H1 (cell line): ENCODE measurements around the gene TSHZ2. TPM values are rescaled to one million over a fixed set of nuclear protein-coding genes. Genes with fewer than 3 reads are reported as not detected.

ENCODE experiments used
- BCL11A ChIP-seq, 2 experiments: IDR thresholded peaks; one replicate each; pipeline ENCODE4 v1.6.1; 2011; ENCODE audit warnings: low read depth in 2 of 2, low read length in 2 of 2, mild to moderate bottlenecking in 2 of 2
- RNF2 ChIP-seq: fragments of 200-900, 300-1000 bp; sonication (generic); IDR thresholded peaks from 2 replicates; pipeline ENCODE4 v1.7.1; 2016; ENCODE audit warnings: borderline replicate concordance, low read depth, mild to moderate bottlenecking, antibody characterized with exemption, low read length; ENCODE audit not compliant: poor library complexity, severe bottlenecking; ENCODE audit errors: missing control alignments
- polyA plus RNA-seq, 7 experiments: library from polyadenylated mRNA; depleted of rRNA in 3 of 7; stranded (reverse) in 5 of 7; unstranded in 2 of 7; fragments of >200 nt in 5 of 7; fragments of 200-250 nt in 2 of 7; gene quantifications; 1 replicate in 5 of 7; 2 replicates in 1 of 7; 4 replicates in 1 of 7; pipeline versions ENCODE4 v1.2.1 to v1.2.3, GENCODE V29; 2011 to 2013; ENCODE audit warnings: missing spikeins in 2 of 7, mixed read lengths in 2 of 7
- total RNA-seq: library from RNA; stranded (reverse); fragmentation: NEBNext Ultra II Directional; extraction: Animal tissue kit (Norgen Biotek cat#: 25700); gene quantifications from 2 replicates; pipeline ENCODE4 v1.2.1, GENCODE V29; 2021
- TF ChIP-seq, protein P1 (sequence below): fragments of 300-600 bp; sonication (generic); IDR thresholded peaks from 2 replicates; pipeline ENCODE4 v1.7.1; 2012; ENCODE audit warnings: low read length, moderate library complexity, mild to moderate bottlenecking, inconsistent platforms; ENCODE audit not compliant: insufficient replicate concordance

TSHZ2 gene
- total and polyA plus RNA-seq, 2 of the 8 experiments (the other 6 are each of a cell fraction or from before 2014, with no cell fraction given) = 0.14 to 0.30 TPM

DNA sequence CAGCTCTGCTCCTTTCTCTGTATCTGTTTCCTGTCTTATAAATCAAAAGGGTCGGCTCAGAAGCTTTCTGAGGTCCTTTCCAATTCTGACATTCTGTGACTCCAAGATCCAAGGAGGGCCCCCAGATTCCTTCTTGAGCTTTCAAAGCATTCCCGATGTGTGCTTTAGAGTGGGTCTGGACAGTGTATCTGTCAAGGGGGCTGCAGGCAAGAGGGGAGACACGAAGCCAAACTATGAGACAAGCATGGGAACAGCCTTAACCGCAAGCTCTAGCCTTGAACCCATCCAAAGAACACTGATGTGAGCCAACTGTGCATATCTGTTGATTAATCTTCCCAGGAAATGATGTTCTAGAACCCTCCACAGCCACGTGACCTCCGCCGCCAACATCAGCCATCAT is 73.8 kb downstream of the TSHZ2 start (continued):
- TF ChIP-seq, protein P1, sequence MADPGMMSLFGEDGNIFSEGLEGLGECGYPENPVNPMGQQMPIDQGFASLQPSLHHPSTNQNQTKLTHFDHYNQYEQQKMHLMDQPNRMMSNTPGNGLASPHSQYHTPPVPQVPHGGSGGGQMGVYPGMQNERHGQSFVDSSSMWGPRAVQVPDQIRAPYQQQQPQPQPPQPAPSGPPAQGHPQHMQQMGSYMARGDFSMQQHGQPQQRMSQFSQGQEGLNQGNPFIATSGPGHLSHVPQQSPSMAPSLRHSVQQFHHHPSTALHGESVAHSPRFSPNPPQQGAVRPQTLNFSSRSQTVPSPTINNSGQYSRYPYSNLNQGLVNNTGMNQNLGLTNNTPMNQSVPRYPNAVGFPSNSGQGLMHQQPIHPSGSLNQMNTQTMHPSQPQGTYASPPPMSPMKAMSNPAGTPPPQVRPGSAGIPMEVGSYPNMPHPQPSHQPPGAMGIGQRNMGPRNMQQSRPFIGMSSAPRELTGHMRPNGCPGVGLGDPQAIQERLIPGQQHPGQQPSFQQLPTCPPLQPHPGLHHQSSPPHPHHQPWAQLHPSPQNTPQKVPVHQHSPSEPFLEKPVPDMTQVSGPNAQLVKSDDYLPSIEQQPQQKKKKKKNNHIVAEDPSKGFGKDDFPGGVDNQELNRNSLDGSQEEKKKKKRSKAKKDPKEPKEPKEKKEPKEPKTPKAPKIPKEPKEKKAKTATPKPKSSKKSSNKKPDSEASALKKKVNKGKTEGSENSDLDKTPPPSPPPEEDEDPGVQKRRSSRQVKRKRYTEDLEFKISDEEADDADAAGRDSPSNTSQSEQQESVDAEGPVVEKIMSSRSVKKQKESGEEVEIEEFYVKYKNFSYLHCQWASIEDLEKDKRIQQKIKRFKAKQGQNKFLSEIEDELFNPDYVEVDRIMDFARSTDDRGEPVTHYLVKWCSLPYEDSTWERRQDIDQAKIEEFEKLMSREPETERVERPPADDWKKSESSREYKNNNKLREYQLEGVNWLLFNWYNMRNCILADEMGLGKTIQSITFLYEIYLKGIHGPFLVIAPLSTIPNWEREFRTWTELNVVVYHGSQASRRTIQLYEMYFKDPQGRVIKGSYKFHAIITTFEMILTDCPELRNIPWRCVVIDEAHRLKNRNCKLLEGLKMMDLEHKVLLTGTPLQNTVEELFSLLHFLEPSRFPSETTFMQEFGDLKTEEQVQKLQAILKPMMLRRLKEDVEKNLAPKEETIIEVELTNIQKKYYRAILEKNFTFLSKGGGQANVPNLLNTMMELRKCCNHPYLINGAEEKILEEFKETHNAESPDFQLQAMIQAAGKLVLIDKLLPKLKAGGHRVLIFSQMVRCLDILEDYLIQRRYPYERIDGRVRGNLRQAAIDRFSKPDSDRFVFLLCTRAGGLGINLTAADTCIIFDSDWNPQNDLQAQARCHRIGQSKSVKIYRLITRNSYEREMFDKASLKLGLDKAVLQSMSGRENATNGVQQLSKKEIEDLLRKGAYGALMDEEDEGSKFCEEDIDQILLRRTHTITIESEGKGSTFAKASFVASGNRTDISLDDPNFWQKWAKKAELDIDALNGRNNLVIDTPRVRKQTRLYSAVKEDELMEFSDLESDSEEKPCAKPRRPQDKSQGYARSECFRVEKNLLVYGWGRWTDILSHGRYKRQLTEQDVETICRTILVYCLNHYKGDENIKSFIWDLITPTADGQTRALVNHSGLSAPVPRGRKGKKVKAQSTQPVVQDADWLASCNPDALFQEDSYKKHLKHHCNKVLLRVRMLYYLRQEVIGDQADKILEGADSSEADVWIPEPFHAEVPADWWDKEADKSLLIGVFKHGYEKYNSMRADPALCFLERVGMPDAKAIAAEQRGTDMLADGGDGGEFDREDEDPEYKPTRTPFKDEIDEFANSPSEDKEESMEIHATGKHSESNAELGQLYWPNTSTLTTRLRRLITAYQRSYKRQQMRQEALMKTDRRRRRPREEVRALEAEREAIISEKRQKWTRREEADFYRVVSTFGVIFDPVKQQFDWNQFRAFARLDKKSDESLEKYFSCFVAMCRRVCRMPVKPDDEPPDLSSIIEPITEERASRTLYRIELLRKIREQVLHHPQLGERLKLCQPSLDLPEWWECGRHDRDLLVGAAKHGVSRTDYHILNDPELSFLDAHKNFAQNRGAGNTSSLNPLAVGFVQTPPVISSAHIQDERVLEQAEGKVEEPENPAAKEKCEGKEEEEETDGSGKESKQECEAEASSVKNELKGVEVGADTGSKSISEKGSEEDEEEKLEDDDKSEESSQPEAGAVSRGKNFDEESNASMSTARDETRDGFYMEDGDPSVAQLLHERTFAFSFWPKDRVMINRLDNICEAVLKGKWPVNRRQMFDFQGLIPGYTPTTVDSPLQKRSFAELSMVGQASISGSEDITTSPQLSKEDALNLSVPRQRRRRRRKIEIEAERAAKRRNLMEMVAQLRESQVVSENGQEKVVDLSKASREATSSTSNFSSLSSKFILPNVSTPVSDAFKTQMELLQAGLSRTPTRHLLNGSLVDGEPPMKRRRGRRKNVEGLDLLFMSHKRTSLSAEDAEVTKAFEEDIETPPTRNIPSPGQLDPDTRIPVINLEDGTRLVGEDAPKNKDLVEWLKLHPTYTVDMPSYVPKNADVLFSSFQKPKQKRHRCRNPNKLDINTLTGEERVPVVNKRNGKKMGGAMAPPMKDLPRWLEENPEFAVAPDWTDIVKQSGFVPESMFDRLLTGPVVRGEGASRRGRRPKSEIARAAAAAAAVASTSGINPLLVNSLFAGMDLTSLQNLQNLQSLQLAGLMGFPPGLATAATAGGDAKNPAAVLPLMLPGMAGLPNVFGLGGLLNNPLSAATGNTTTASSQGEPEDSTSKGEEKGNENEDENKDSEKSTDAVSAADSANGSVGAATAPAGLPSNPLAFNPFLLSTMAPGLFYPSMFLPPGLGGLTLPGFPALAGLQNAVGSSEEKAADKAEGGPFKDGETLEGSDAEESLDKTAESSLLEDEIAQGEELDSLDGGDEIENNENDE = no peak
- TF ChIP-seq BCL11A (IDR thresholded peaks at IDR 0.05; ENCODE audit: low read depth in 2 of 2, low read length in 2 of 2) (no peak), RNF2 (no peak)
